NCI-H1930 (cell line): ENCODE measurements around the gene L2HGDH.
"Not testable (repeated sequence)": the region's sequence is repeated elsewhere in the genome, so short reads cannot be mapped to it uniquely, and the experiment has no call there.

Source experiments
- DNase-seq, 2 experiments: peaks; one replicate each; lab custom pipeline; 2025; lab: John Stamatoyannopoulos, UW

Gene L2HGDH

DNA sequence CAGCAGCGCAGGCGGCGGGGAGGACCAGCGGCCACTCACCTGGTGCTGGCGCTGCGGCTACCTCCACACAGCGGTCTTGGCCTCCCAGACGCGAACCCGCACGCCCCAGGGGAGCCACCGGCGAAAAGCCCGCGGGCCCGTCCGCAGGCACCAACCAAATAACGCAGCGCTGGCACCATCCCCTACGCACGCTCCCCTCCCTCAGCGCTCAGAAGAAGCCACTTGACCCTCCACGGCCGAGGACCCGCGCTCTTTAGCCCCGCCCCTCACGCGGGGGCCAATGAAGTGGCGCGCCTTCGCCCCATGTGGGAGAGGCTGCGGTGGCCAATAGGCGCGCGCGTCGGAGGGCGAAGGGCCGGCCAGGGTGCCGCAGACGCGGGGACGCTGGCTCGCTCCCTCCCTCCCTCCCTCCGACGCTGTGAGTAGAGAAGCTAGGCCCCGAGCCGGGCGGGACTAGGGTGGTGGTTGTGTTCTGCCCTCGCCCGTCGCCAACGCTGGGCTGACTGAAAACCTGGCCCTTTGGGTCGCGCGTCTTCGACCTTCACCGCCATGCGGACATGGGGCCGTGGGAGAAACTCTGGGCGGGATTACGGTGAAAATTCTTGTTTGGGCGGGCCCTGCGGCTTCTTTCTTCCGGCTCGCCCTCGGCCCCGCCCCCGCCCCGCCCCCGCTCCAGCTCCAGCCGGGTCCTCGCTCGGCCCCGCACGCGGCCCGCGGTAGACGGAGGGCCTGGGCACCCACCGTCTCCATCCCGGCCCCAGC is at the start of gene L2HGDH, which contains the start of gene DMAC2L:
Gene L2HGDH, minus strand, starts transcription at position 258 of the 762 bp plus-strand sequence. Its CDS starts 79 bp downstream, at position 179.
Gene DMAC2L, plus strand, starts transcription at position 353 of the 762 bp plus-strand sequence. CDS start 9,164 bp downstream, outside the sequence.
- DNase-seq, result peak; percentile 94 to 95

DNA sequence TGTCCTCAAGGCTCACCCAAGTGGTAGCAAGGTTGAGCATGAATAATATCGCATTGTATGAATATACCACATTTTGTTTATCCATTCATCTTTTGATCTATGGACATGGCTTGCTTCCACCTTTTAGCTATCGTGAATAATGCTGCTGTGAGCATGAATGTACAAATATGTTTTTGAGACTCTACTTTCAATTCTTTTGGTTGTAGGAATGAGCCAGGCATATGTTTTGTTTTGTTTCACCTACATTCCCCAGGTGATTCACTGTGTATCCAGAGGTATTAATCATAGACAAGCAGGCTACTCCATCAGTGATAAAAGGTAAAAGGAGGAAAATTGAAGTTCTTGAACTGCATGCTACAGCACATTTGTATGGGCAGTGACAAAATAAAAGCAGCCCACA is 48.8 kb upstream of the L2HGDH start:
- DNase-seq, result no peak

DNA sequence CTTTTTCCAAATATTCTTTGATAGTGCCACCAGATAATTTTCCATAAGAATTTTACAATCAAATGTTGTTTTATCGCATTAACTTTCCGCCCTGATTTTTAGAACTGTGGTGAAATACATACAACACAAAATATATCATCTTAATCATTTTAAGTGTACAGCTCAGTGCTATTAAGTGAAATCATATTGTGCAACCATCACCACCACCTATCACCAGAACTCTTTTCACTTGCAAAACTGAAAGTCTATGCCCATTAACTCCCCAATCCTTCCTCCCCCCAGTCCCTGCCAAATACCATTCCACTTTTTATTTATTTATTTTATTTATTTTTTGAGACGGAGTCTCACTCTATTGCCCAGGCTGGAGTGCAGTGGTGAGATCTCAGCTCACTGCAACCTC is 48.1 kb upstream of the L2HGDH start:
- no peak for DNase-seq

DNA sequence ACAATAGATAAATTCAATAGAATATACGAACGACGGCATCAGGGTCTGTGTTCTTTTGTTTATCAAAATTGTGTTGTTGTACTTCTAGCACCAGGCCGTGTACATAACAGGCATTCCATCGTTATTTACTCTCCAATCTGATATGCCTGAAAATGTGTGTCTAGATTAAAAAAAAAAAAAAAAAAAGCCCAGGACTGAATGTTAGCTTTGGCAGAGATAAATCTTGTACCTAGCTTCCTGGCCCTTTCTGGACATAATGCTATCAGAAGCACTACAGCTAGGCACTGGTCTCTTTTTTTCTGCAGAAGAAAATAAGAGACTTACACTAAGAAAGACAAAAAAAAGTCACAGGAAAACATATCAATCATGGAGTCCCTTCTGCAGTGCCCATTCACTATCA is 47.6 kb upstream of the L2HGDH start:
- DNase-seq, result no peak

GRCh38 chr14:50357753-50358395 is 45.8 kb upstream of the L2HGDH start:
- no peak for DNase-seq

GRCh38 chr14:50357124-50357523 is 45.1 kb upstream of the L2HGDH start:
- DNase-seq, result no peak

DNA sequence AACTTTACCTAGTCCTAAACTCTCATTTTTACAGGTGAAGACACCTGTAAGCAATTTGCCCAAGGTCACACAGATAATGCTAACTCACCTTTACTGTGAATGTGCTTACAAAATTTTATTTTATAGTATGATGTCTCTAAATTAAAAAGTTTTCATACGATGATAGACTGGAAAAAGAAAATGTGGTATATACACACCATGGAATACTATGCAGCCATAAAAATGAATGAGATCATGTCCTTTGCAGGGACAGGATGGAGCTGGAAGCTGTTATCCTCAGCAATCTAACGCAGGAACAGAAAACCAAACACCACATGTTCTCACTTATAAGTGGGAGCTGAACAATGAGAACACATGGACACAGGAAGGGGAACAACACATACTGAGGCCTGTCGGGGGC is 44.3 kb upstream of the L2HGDH start:
- not testable (repeated sequence) for DNase-seq

DNA sequence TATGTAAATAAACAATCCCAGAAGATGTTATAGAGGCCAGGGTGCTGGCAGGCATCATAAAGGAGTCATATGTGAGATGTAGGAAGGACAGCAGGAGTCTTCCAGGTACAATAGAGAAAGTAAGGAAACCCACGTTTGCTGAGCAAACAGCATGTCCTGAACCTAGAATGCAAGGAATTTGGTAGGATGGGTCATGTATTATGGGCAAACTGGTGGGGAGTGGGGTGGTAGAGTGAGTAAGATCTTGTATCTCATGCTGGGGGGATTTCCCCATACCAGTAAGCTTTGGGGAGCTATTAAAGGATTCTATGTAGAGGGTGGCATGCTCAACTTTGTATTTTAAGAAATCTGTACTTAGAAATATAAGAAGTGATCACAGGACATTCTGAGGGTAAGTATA is 43.7 kb upstream of the L2HGDH start:
- DNase-seq, result no peak

DNA sequence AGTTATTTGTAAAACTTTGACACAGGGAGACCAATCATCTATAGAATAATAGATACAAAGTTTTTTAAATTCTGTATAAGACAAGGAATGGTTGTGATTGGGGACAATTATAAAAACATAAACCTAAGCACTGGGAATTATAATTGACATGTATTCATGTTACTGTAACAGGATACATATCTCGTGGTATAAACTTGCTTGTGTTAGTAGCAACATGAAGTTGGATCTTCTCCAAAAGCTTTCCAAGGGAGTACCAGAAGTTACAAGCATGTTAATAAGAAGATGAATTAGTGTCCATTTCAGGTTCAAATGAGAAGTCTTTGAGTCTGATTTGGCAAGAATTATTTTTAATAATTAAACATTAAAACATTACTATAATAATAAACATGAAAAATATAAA is 42.5 kb upstream of the L2HGDH start:
- no peak for DNase-seq

GRCh38 chr14:50353126-50353525 is 41.1 kb upstream of the L2HGDH start:
- no peak for DNase-seq

DNA sequence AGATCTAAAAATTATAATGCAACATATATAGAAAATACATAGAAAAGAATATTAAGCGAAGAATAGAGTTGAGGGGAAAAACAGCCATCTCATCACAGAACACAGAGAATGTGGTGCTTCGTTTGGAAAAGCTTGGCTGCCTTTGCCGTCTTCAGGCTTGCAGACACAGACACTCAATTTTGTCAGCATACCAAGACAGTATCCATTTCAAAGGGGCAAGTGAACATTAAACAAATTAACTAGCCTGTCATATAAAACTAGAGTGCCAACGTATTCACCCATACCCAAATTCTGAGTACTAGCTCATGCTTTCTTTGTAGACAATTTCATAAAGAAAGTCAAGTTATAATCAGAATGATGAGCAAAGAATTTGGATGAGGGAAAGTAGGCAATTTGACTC is 40.6 kb upstream of the L2HGDH start:
- DNase-seq, result no peak

GRCh38 chr14:50350975-50351374 is 38.9 kb upstream of the L2HGDH start:
- no peak for DNase-seq

DNA sequence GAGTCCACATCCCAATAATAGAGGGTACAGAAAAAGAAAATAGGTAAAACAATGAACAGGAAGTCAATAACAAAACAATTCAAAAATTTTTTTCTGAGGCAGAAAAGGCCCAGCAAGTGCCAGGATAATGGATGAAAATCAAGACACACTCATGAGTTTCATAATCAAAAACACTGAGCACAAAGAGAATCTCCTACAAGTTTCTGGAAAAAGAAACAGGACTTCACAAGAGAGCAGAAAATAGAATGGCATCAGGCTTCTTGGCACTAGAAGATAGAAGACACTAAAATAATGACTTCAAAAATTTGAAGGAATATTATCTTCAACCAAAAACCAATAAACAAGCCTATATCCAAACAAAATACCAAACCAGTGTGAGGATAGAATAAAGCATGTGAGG is 36.9 kb upstream of the L2HGDH start:
- DNase-seq, result no peak

DNA sequence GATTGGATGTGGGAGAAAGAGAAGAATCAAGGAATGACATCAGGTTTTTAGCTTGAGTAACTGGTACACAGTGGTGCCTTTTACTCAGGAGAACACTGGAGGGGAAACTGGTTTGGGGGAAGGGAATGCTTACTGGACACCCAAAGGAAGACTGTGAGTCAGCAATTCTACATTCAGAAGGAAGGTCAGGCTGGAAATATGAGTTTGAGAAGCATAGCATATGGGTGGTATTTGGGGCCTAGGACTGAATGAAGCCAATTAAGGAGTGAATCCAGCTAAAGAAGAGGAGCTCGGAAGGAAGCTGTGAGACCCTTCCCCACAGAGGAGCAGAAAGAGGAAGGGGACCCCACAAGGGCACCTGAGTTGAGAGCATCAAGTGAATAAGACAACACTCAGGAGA is 35.5 kb upstream of the L2HGDH start:
- DNase-seq, result no peak

DNA sequence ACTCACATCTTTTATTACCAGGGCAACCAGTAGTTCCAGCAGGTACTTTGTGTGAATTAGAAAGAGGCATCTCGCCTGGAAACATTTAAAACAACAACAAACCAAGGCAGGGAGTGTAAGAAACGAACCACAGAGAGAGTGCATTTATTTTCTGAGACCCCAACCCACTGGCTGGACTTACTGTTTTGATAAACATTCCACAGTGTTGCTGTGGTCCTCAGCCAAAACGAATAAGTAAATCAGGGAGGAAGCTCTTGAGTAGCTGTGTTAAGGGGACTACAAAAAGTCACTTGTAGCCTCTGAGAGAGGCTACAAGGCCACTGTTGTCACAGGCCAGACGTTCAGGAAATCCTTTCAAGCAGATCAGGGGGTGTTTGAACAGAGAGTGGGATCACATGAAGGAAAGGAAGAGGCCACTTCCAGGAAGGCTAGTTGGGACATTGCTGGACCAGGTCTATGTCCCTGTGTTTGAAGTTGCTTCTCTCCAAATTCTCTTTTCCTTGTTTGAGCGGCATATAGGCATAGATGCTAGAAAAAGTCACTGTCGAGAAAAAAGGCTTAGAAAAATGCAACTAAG is 33.9 kb upstream of the L2HGDH start:
- no peak for DNase-seq

- no peak for DNase-seq
Measured at GRCh38 chr14:50344876-50345563, 33.0 kb upstream of the L2HGDH start.

DNA sequence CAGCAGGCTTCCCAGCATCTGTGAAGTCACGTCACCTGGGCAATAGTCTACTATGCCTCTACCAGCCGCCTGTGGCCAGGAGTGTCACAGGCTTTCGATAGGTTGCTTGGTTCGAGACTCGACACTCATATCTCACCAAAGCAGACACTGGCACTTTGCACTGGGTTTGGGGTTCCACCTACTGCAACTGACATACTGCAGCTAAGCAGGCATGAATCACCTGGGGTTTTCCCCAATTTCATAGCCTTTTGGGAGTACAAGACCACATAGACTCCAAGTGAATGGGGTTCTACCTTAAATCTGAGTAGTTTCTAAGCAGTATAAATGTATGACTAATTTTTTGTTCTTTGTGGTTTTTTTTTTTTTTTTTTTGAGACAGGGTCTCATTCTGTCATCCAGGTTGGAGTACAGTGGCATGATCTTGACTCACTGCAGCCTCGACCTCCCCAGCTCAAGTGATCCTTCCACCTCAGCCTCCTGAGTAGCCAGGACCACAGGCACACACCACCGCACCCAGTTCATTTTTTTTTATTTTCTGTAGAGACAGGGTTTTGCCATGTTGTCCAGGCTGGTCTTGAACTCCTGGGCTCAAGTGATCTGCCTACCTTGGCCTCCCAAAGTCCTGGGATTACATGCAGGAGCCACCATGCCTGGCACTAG is 32.2 kb upstream of the L2HGDH start:
- no peak for DNase-seq

GRCh38 chr14:50343434-50343833 is 31.4 kb upstream of the L2HGDH start:
- no peak for DNase-seq

DNA sequence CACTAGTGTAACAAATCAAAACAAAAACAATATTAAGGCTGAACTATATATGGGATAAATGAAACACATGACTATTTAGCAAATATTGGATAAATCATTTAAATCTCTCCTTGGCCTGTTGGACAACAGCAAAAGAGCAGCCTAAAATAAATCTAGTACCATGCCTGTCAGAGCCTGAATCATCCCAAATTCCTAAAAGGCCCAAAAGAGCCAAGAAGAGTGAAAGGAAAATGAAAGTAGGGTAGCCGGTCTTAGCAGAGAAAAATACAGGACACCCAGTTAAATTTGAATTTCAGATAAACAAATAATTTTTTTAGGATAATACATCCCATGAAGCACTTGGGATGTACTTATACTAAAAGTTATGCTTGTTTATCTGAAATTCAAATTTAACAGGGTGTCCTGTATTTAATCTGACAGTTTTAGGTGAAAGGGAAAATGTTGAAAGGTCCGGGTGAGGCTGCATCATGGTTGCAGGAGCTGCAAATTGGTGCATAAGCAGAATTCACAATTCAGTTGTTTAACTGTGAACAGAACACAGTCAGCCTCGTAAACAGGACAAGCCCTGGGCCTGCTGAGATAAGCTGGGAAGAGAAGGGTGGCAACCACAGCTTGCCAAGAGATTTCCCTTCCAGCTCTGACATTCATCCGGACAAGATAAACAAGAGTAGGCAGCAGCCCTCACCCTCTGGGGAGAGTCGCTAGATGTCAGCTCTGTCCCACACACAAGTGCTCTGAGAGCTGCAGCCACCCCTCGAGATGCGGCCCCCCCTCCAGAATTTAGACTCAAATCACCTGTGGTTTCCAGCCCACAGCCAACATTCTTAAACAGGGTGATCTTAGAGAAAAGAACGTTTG is 30.4 kb upstream of the L2HGDH start:
- peak in 1 of 2 experiments; percentile 16 for DNase-seq

GRCh38 chr14:50340963-50341362 is 28.9 kb upstream of the L2HGDH start:
- DNase-seq, result no peak

GRCh38 chr14:50340045-50340444 is 28.0 kb upstream of the L2HGDH start:
- DNase-seq, result no peak
